Epithelial cell of proximal tubule (primary cell): ENCODE measurements around the gene ADAMTS4. TPM values are rescaled to one million over a fixed set of nuclear protein-coding genes. Genes with fewer than 3 reads are reported as not detected.

Experiments used
- DNase-seq: peaks from one replicate; pipeline ENCODE4 v3.0.0-alpha.2; 2011; ENCODE audit warnings: low read depth
- H3K4me3 ChIP-seq: 2 replicates; pipeline ENCODE4 v1.5.1; 2011; ENCODE audit warnings: low read depth, mild to moderate bottlenecking, low read length
- total RNA-seq: library from RNA; depleted of rRNA; stranded (reverse); fragments of >200 nt; gene quantifications from 2 replicates; pipeline ENCODE4 v1.2.3, GENCODE V29; 2015
- TF ChIP-seq, protein P1 (sequence below): conservative IDR thresholded peaks from 2 replicates; pipeline ENCODE4 v1.5.1; 2012; ENCODE audit warnings: low read depth, mild to moderate bottlenecking, low read length

ADAMTS4 gene
- total RNA-seq, 1 donor from 2014 or later: under 0.01 TPM

DNA sequence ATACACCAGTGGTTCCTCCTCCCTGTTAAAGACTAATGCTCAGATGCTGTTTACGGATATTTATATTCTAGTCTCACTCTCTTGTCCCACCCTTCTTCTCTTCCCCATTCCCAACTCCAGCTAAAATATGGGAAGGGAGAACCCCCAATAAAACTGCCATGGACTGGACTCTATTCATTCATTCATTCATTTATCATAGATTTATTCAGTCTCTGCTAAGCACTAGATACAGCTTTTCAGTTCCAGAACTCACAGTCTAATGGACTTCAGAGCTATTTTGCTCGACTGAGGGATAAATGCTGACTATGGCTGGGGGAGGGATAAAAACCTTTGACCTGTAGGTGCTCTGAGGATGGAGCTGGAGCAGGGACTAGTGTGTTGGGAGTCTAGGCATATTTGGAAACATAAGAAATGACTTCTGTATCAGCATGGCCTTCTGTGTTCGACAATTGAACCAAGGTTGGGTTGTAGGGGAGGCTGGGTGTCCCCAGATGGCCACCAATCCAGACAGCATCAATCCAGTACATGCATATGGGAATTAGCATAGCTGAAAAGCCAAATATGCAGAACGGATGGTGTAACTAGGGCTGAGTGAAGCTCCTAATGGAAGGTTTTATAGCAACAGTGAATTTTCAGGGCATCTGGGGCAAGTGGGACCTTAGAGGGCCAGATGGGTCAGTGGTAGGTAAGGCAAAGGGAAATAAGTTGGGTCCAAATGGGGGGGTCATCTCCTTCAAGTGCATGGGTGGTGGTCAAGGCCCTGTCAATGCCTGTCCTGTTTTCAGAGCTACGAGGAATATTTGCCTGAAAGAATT is 20.4 kb upstream of the ADAMTS4 start:
- H3K4me3 ChIP-seq: no peak overlapping the region
- no peak for DNase-seq
- TF ChIP-seq, protein P1, sequence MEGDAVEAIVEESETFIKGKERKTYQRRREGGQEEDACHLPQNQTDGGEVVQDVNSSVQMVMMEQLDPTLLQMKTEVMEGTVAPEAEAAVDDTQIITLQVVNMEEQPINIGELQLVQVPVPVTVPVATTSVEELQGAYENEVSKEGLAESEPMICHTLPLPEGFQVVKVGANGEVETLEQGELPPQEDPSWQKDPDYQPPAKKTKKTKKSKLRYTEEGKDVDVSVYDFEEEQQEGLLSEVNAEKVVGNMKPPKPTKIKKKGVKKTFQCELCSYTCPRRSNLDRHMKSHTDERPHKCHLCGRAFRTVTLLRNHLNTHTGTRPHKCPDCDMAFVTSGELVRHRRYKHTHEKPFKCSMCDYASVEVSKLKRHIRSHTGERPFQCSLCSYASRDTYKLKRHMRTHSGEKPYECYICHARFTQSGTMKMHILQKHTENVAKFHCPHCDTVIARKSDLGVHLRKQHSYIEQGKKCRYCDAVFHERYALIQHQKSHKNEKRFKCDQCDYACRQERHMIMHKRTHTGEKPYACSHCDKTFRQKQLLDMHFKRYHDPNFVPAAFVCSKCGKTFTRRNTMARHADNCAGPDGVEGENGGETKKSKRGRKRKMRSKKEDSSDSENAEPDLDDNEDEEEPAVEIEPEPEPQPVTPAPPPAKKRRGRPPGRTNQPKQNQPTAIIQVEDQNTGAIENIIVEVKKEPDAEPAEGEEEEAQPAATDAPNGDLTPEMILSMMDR: no peak

DNA sequence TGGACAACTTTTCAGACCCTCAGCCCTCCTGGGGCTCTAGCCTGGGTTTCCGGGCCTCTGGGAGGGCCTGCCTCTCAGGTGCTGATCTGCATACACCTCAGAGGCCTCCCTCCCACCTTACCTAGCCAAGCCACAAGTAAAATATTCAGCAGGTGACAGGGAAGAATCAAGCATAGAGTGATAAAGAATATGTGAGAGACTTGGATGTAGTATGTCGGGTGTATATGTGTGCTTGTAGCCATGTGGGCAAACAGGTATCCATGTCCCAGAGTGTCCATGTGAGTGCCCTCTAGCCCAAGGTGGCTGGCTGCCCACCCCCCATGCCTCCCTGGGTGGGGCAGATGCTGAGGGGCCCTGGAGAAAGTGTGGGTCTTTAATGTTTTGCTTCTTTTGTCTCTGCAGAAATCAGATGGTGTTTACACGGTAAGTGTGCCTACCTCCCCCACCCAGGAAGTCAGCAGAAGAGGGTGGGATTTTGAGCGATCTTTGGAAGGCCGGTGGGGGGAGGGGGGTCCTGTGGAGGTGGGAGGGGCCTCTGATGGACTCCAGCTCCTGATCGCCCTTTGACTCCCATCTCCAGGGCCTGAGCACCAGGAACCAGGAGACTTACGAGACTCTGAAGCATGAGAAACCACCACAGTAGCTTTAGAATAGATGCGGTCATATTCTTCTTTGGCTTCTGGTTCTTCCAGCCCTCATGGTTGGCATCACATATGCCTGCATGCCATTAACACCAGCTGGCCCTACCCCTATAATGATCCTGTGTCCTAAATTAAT is 19.6 kb upstream of the ADAMTS4 start:
- no peak for DNase-seq
- no peak overlapping the region for H3K4me3 ChIP-seq
- TF ChIP-seq, protein P1: no peak

DNA sequence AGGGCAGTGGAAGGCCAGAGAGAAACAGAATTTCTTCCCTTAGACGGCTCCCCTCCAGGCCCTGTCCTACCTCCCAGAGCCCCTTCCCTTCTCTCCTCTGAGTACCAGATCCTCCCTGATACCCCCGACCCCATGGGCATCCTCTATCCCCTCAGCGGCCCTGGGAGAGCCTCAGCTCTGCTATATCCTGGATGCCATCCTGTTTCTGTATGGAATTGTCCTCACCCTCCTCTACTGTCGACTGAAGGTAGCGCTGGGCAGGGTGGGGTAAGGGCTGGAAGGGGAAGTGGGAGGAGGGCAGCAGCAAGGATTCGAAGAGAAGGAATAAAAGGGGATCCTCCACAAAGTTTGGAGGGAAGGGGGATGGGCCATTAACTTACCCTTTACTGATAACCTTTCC is 19.0 kb upstream of the ADAMTS4 start:
- H3K4me3 ChIP-seq: no peak overlapping the region
- DNase-seq: no peak
- TF ChIP-seq, protein P1: no peak

DNA sequence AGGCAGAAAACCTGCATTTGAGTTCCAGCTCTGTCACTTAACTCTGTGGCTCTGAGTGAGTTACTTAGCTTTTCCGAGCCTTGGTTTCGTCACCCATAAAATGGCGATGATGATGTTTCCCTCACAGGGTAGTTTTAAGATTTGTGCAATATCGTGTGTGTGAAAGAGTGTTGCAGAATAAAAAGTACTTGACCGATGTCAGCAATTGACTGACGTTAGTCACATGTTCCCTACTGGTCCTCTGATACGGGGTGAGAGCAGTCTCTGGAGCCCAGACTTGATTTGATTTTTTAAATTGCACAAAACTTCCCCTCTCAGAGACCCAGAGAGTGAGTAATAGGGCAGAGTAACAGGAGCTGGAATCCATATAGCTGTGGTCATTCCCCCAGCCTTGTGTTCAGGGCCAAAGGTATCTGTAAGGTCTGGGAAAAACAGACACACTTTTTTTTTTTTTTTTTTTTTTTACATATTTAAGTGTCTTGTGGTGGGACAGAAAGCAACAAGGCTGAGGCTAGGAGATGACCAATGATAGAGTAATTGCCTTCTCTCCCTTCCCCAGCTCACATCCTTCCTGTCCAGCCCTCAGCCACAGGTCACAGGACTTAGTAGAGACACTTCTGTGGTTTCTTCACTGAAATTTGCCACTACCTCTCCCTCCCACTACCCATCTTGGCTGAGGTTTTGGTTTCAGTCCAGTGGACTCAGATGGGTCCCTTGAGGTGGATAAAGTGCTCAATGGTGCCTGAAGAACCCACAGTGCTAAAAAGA is 18.3 kb upstream of the ADAMTS4 start:
- H3K4me3 ChIP-seq: no peak overlapping the region
- DNase-seq: no peak
- TF ChIP-seq, protein P1: no peak

DNA sequence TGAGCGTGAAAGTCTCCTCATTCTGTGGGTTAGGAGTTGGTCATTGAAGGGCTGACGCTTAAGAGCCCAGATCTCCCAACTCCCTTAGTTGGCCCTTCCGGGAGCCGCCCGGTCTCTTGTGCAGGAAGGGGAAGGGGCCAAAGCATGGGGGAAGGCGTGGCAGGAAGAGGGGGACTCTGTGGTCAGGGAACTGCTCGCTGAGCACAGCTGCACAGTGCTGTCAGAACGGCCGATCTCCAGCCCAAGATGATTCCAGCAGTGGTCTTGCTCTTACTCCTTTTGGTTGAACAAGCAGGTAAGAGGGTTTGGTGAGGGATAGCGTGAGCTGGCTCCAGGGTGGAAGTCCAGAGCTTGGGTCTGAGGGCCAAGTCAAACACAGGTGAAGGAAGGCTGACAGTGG is 16.2 kb upstream of the ADAMTS4 start, which contains the start of gene FCER1G:
FCER1G (plus strand) TSS at position 220 of the 400 bp plus-strand sequence; CDS start at position 247, 27 bp downstream.
- TF ChIP-seq, protein P1: no peak
- no peak within 1 kb of the TSS for H3K4me3 ChIP-seq
- DNase-seq: no peak

DNA sequence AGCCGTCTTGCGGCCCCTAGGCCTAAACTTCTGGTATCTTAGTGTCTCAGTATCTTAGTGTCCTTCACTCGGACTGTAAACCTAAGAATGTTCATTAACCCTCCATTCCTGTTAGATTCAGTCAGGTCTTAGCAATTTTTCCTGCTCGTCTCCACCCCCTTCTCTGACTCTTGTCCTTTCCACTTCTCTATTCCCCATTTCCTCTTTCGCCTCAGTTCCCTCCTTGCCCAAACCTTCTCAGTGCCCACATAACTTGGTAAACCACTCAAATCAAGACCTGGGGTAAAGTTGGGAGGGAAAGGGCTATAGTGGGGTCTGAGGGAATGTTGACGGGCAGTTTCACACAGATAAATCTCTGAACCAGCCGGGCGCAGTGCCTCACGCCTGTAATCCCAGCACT is 15.5 kb upstream of the ADAMTS4 start:
- DNase-seq: no peak
- no peak overlapping the region for H3K4me3 ChIP-seq
- TF ChIP-seq, protein P1: no peak
